Erythroblast (primary cell): ENCODE data around the gene TSC22D2.

Experiments used
- GATA1 ChIP-seq: IDR thresholded peaks from 2 replicates; pipeline ENCODE4 v1.6.1; 2011; ENCODE audit warnings: low read depth, mild to moderate bottlenecking, control low read depth, low read length, moderate library complexity
- POLR2A ChIP-seq: IDR thresholded peaks from 2 replicates; pipeline ENCODE4 v1.6.1; 2011; ENCODE audit warnings: mild to moderate bottlenecking, low read length

- TF ChIP-seq POLR2A: no peak
- no peak for TF ChIP-seq GATA1
These were observed 103.2 kb downstream of the TSC22D2 start for GRCh38 chr3:150511122-150511821.
